Measurements from ENCODE around the gene KIRREL1.
A peak's percentile ranks its signal among the peaks of the same experiment; 100 is the strongest.

Gene KIRREL1

DNA sequence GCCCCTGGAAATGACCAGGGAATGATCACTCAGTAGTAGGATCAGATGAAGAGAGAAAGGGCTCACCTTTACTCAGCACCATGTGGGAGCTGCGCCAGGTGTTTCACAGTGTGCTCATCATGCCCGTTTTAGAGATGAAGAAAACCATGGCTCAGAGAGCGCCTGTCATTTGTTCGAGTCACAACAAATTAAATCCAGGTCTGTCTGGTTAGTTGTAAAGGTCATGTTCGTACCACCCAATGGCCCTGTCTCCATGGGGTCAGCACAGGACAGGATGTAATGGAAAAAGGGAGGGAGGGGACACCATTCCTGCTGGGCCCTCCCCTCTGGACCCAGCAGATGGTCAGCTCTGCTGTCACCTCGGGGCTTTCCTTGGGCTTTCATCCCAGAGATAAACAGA, 15.2 kb downstream of the KIRREL1 start:
- H3K4me3 ChIP-seq (ENCODE audit: low read length), result no peak overlapping the region
- DNase-seq (ENCODE audit: low read depth), result peak; percentile 64
- TF ChIP-seq, protein P1, sequence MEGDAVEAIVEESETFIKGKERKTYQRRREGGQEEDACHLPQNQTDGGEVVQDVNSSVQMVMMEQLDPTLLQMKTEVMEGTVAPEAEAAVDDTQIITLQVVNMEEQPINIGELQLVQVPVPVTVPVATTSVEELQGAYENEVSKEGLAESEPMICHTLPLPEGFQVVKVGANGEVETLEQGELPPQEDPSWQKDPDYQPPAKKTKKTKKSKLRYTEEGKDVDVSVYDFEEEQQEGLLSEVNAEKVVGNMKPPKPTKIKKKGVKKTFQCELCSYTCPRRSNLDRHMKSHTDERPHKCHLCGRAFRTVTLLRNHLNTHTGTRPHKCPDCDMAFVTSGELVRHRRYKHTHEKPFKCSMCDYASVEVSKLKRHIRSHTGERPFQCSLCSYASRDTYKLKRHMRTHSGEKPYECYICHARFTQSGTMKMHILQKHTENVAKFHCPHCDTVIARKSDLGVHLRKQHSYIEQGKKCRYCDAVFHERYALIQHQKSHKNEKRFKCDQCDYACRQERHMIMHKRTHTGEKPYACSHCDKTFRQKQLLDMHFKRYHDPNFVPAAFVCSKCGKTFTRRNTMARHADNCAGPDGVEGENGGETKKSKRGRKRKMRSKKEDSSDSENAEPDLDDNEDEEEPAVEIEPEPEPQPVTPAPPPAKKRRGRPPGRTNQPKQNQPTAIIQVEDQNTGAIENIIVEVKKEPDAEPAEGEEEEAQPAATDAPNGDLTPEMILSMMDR (IDR thresholded peaks at IDR 0.05; ENCODE audit: insufficient read depth, low read depth, low read length, missing control alignments), result no peak

DNA sequence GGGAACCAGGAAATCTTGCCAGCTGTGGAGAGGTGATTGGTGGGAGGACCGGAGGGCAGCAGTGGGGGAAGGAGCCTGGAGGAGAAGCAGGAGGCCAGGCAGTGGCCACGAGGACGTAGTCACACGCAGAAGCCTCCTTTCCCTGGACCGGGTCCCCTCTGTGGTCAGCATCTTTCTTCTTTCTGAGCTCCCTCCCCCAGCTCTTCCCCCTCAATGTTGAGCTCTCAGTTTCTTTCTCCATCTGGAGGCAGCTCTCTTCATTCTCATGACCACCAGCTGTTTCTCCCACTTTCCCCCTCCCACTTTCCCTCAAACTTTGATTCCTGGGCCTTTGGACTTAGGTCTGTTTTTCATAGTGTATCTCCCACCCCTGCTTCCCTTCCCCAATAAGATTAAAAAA, 18.3 kb downstream of the KIRREL1 start:
- no peak overlapping the region for H3K4me3 ChIP-seq (ENCODE audit: low read length)
- TF ChIP-seq, protein P1 (IDR thresholded peaks at IDR 0.05; ENCODE audit: insufficient read depth, low read depth, low read length, missing control alignments), result no peak
- DNase-seq (ENCODE audit: low read depth), result no peak

DNA sequence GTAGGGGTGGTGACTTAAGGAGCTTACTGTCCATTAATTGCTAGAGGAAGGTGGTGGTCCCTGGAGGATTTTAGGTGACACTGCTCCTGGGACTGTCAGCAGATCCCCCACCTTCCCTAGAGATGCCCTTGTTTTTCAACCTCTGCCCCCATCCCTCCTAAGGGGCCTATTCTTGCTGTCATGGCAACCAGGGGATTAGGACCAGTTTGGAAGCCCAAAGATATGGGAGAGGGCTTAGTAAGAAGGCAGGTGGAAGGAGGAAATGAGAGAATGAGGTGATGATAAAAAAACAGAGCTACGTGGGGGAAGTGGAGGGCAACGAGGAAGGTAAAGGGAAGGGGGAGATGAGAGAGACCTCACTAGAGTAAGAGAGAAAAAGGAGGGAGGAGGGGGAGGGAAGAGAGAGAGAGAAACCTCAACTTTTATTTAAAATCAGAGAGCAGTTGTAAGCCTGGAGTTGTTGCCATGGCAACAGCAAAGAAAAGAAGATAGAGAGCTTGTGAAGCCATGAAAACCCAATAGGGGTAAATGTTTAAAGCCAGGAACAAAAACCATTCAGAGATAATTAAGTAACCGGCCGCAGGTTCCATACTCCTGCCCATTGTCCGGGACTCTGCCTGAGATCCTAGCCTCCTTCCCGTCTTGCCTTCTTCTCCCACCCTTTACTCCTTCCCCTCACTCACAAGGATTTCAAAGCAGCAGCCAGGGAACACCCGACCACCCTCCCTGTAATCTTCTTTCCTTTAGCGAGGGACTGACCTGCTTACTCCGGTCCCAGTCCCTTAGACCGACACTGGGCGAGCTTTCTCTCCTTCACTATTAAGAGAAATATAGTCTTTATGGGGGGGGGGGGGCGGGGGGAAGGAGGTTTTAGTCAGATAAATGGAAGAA, 20.6 kb downstream of the KIRREL1 start:
- no peak overlapping the region for H3K4me3 ChIP-seq (ENCODE audit: low read length)
- TF ChIP-seq, protein P1 (IDR thresholded peaks at IDR 0.05; ENCODE audit: insufficient read depth, low read depth, low read length, missing control alignments), result no peak
- DNase-seq (ENCODE audit: low read depth), result no peak

DNA sequence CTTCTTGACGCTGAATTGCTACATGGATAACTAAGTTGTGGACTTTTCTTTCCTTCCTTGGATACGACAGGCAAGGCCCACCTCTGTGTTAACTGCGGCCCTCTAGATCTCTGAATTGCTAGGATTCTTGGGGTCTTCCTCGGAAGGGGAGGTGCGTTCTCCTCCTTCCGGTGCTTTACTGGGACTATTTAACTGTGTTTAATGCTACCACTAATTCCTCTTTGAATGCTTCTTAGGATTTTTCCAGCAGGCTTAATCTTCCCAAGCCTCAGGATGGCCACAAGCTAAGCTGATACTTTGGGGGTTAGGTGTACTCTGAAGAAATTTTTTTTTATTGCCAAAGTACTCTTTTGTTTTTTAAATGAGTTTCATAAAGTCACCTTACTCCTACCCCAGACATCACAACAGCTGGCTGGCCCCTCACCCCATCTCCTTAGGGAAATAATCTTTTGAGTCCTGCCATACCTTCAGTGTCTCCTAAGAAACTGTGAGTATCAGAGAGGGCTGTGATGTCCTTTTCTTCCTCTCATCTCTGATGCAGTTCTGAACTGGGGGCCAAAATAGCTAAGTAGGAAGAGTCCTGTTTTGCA, 21.4 kb downstream of the KIRREL1 start:
- DNase-seq (ENCODE audit: low read depth), result no peak
- no peak overlapping the region for H3K4me3 ChIP-seq (ENCODE audit: low read length)
- TF ChIP-seq, protein P1 (IDR thresholded peaks at IDR 0.05; ENCODE audit: insufficient read depth, low read depth, low read length, missing control alignments), result no peak

DNA sequence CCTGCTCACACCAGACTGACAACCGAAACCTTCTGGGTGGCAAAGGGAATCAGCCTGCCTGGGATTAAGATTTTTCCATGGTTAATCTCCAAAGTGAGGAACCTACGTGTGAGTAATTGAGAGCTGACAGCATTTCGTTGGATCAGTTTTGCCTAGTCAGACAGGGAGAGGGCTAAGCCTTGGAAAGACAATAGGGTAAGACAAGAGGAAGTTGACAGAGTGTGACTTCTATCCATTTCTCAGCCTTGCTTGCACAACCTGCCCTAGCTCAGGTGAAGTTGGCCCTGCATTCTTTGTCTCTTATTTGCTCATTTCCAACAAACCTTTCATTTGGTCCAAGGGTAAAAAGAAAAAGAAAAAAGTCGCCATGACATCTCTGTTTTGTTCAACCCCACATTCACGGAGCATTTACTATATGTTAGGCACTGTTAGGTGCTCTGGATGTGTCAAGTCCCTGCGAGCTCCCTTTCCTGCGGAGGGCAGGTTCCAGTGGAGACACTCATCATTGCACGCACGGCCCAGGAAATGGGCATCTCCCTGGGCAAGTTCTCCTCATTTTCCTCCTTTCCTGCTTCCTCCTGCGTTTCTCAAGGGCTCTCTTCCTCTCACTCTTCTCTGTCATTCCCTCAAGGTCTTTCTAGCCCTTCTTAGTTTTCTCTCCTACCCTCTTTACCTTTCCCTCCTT, 23.3 kb downstream of the KIRREL1 start:
- no peak overlapping the region for H3K4me3 ChIP-seq (ENCODE audit: low read length)
- TF ChIP-seq, protein P1 (IDR thresholded peaks at IDR 0.05; ENCODE audit: insufficient read depth, low read depth, low read length, missing control alignments), result no peak
- DNase-seq (ENCODE audit: low read depth), result peak; percentile 94

DNA sequence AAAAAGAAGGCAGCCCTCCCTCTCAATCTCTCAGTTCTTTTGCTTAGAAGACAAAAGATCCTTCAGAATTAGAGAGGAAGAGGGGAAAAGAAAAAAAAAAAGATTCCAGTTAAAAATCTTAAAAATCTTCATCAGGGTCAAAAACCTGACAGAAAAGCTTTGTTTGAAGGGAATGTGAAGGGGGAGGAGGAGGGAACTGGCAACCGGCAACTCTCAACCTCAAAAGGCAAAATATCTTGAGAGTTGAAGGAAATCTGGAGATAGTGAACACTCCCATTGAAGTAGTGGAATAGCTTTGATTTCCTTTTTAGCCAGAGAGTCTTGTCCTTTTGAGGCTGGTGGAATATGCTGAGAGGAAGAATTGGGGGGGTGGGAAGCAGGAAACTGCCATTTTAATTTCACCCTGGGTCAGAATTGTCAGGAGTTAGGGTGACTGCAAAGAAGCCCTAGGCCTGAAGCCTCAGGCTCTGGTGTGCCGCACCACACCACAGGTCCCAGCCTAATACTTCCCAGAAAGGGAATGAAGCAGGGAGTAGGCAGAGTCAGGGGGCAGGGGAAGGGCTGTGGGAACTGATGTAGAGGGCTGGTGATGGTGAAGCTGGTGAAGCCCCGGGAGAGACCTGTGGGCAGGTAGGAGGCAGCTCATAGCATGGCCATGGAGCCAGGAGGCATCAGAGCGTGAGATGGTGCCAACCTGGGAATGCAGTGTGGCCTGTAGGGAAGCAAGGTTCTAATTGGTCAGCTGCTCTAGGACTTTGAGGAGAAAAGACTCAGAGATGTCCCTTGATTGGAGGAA, 24.6 kb downstream of the KIRREL1 start:
- TF ChIP-seq, protein P1 (IDR thresholded peaks at IDR 0.05; ENCODE audit: insufficient read depth, low read depth, low read length, missing control alignments), result no peak
- no peak overlapping the region for H3K4me3 ChIP-seq (ENCODE audit: low read length)
- no peak for DNase-seq (ENCODE audit: low read depth)
